NCI-H2081 (cell line): ENCODE data around the gene AGO4.
"Not testable (repeated sequence)": the region's sequence is repeated elsewhere in the genome, so short reads cannot be mapped to it uniquely, and the experiment has no call there.

ENCODE experiments used
- DNase-seq, 2 experiments: peaks; one replicate each; lab custom pipeline; 2025; lab: John Stamatoyannopoulos, UW

AGO4 gene

GRCh38 chr1:35810096-35810881 is 2.5 kb downstream of the AGO4 start:
- no peak for DNase-seq

- DNase-seq = not testable (repeated sequence)
These were observed 4.9 kb downstream of the AGO4 start for GRCh38 chr1:35812754-35813153.

- DNase-seq = no peak
These were observed 17.4 kb downstream of the AGO4 start for GRCh38 chr1:35825255-35825654.

- no peak for DNase-seq
These were observed 24.6 kb downstream of the AGO4 start for GRCh38 chr1:35832276-35832905.

GRCh38 chr1:35833395-35833794 is 25.6 kb downstream of the AGO4 start:
- no peak for DNase-seq

GRCh38 chr1:35834218-35834617 is 26.4 kb downstream of the AGO4 start:
- no peak for DNase-seq

GRCh38 chr1:35835398-35835797 is 27.6 kb downstream of the AGO4 start:
- peak; percentile 34 to 54 for DNase-seq

GRCh38 chr1:35836734-35837133 is 28.9 kb downstream of the AGO4 start:
- no peak for DNase-seq

GRCh38 chr1:35838693-35839245 is 31.0 kb downstream of the AGO4 start:
- no peak for DNase-seq

GRCh38 chr1:35844826-35845225 is 37.0 kb downstream of the AGO4 start:
- DNase-seq = no peak

- no peak for DNase-seq
These were observed 38.0 kb downstream of the AGO4 start for GRCh38 chr1:35845766-35846165.

- no peak for DNase-seq
These were observed 40.2 kb downstream of the AGO4 start for GRCh38 chr1:35847935-35848565.

- DNase-seq = no peak
These were observed 42.2 kb downstream of the AGO4 start for GRCh38 chr1:35850051-35850450.

GRCh38 chr1:35850716-35851115 is 42.9 kb downstream of the AGO4 start:
- DNase-seq = no peak

GRCh38 chr1:35851132-35851869 is 43.5 kb downstream of the AGO4 start:
- no peak for DNase-seq

- no peak for DNase-seq
These were observed 44.4 kb downstream of the AGO4 start for GRCh38 chr1:35852241-35852640.

- peak; percentile 16 to 70 for DNase-seq
These were observed 47.3 kb downstream of the AGO4 start for GRCh38 chr1:35854989-35855700.

- no peak for DNase-seq
These were observed 49.1 kb downstream of the AGO4 start for GRCh38 chr1:35856964-35857363.

GRCh38 chr1:35857830-35858229 is 50.0 kb downstream of the AGO4 start:
- DNase-seq = peak in 1 of 2 experiments; percentile 19

GRCh38 chr1:35860696-35861095 is 52.9 kb downstream of the AGO4 start:
- no peak for DNase-seq

GRCh38 chr1:35863136-35863535 is 55.3 kb downstream of the AGO4 start:
- no peak for DNase-seq
